Erythroblast (primary cell): Measurements from ENCODE around the gene SDR42E2.

ENCODE experiments used
- GATA1 ChIP-seq: IDR thresholded peaks from 2 replicates; pipeline ENCODE4 v1.6.1; 2011; ENCODE audit warnings: low read depth, mild to moderate bottlenecking, control low read depth, low read length, moderate library complexity
- POLR2A ChIP-seq: IDR thresholded peaks from 2 replicates; pipeline ENCODE4 v1.6.1; 2011; ENCODE audit warnings: mild to moderate bottlenecking, low read length

- TF ChIP-seq POLR2A (no peak), GATA1 (no peak)
Observed at GRCh38 chr16:22214889-22215288, 52.6 kb downstream of the SDR42E2 start.
